Breast epithelium (tissue), 4 donors: ENCODE measurements around the gene ETAA1. TPM values are rescaled to one million over a fixed set of nuclear protein-coding genes. Genes with fewer than 3 reads are reported as not detected.

ENCODE experiments used
- DNase-seq, 2 donors: peaks; one replicate each; pipeline ENCODE4 v3.0.0-alpha.2; 2019; ENCODE audit warnings: low spot score in 2 of 2
- H3K27ac ChIP-seq, 2 donors: fragments of 200-600 bp; sonication (generic) in 1 of 2; one replicate each; pipeline ENCODE4 v1.5.1; 2016 to 2019; ENCODE audit warnings: mild to moderate bottlenecking in 1 of 2
- H3K27me3 ChIP-seq, 2 donors: fragments of 200-600 bp; sonication (generic) in 1 of 2; one replicate each; pipeline versions ENCODE4 v1.5.1 to v1.6.0; 2017 to 2019; ENCODE audit warnings: control low read depth in 1 of 2, mild to moderate bottlenecking in 1 of 2
- H3K36me3 ChIP-seq: fragments of 200-600 bp; one replicate; pipeline ENCODE4 v1.5.1; 2019
- H3K4me1 ChIP-seq, 2 donors: fragments of 200-600 bp; sonication (generic); one replicate each; pipeline ENCODE4 v1.5.1; 2016 to 2019; ENCODE audit warnings: control low read depth in 1 of 2
- H3K4me3 ChIP-seq, 3 donors: fragments of 200-600 bp; sonication (generic); 1 replicate in 2 of 3; 2 replicates in 1 of 3; pipeline ENCODE4 v1.5.1; 2016 to 2019; ENCODE audit warnings: mild to moderate bottlenecking in 3 of 3, moderate library complexity in 2 of 3
- H3K9me3 ChIP-seq, 2 donors: fragments of 200-600 bp; sonication (generic) in 1 of 2; one replicate each; pipeline ENCODE4 v1.5.1; 2016 to 2019; ENCODE audit warnings: control low read depth in 1 of 2
- POLR2A ChIP-seq: fragments of 450-650 bp; IDR thresholded peaks from one replicate; pipeline ENCODE4 v1.6.1; 2016; ENCODE audit warnings: antibody characterized with exemption, mild to moderate bottlenecking, moderate library complexity
- POLR2AphosphoS5 ChIP-seq, 3 donors: sonication (generic); formaldehyde crosslinking; IDR thresholded peaks; one replicate each; pipeline ENCODE4 v1.6.1; 2017; ENCODE audit warnings: antibody characterized with exemption in 3 of 3
- intact Hi-C: fragments of 100-400 bp; cut with DNase I; formaldehyde crosslinking; loops from one replicate; pipeline ENCODE4 v1.15.1; 2023; ENCODE audit warnings: low total_unique reads
- total RNA-seq, 3 donors: library from RNA; depleted of rRNA; stranded (reverse); fragments of >200 nt; gene quantifications; one replicate each; pipeline ENCODE4 v1.1.0, GENCODE V29; 2016
- TF ChIP-seq, protein P1 (sequence below), 3 donors: fragments of 450-650 bp; IDR thresholded peaks; one replicate each; pipeline ENCODE4 v1.5.1; 2016 to 2017; ENCODE audit warnings: antibody characterized with exemption in 3 of 3, mild to moderate bottlenecking in 3 of 3, moderate library complexity in 3 of 3

ETAA1 gene
- total RNA-seq, 3 donors from 2014 or later: 17.0 to 23.6 (median 19.7) TPM

GRCh38 chr2:67451086-67451832 lies 54.1 kb downstream of the ETAA1 start:
- no peaks in the 10 kb centered on the region for H3K27me3 ChIP-seq
- no peak overlapping the region for H3K27ac ChIP-seq
- H3K36me3 ChIP-seq: no peaks in the 10 kb centered on the region
- no peaks in the 10 kb centered on the region for H3K4me1 ChIP-seq
- no peak for DNase-seq
- H3K4me3 ChIP-seq: no peak overlapping the region
- intact Hi-C loops: no loop called here
- TF ChIP-seq POLR2A (no peak), POLR2AphosphoS5 (IDR thresholded peaks at IDR 0.05) (no peak)
- TF ChIP-seq, protein P1, sequence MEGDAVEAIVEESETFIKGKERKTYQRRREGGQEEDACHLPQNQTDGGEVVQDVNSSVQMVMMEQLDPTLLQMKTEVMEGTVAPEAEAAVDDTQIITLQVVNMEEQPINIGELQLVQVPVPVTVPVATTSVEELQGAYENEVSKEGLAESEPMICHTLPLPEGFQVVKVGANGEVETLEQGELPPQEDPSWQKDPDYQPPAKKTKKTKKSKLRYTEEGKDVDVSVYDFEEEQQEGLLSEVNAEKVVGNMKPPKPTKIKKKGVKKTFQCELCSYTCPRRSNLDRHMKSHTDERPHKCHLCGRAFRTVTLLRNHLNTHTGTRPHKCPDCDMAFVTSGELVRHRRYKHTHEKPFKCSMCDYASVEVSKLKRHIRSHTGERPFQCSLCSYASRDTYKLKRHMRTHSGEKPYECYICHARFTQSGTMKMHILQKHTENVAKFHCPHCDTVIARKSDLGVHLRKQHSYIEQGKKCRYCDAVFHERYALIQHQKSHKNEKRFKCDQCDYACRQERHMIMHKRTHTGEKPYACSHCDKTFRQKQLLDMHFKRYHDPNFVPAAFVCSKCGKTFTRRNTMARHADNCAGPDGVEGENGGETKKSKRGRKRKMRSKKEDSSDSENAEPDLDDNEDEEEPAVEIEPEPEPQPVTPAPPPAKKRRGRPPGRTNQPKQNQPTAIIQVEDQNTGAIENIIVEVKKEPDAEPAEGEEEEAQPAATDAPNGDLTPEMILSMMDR (IDR thresholded peaks at IDR 0.05): no peak
- no peaks in the 10 kb centered on the region for H3K9me3 ChIP-seq

GRCh38 chr2:67453310-67453709 lies 56.2 kb downstream of the ETAA1 start:
- no peak for DNase-seq
- TF ChIP-seq POLR2AphosphoS5 (IDR thresholded peaks at IDR 0.05) (no peak), POLR2A (no peak)
- TF ChIP-seq, protein P1 (IDR thresholded peaks at IDR 0.05): no peak
- Histone ChIP-seq H3K9me3 (no peaks in the 10 kb centered on the region), H3K4me3 (no peak overlapping the region), H3K36me3 (no peaks in the 10 kb centered on the region), H3K27ac (no peak overlapping the region), H3K4me1 (no peaks in the 10 kb centered on the region), H3K27me3 (no peaks in the 10 kb centered on the region)
- intact Hi-C loops: no loop called here

GRCh38 chr2:67455219-67456142 lies 58.3 kb downstream of the ETAA1 start:
- H3K4me3 ChIP-seq: no peak overlapping the region
- no peaks in the 10 kb centered on the region for H3K36me3 ChIP-seq
- H3K9me3 ChIP-seq: no peaks in the 10 kb centered on the region
- intact Hi-C loops: no loop called here
- TF ChIP-seq, protein P1 (IDR thresholded peaks at IDR 0.05): no peak
- TF ChIP-seq POLR2A (no peak), POLR2AphosphoS5 (IDR thresholded peaks at IDR 0.05) (no peak)
- no peaks in the 10 kb centered on the region for H3K4me1 ChIP-seq
- H3K27me3 ChIP-seq: no peaks in the 10 kb centered on the region
- no peak for DNase-seq
- H3K27ac ChIP-seq: no peak overlapping the region

GRCh38 chr2:67456428-67456827 lies 59.3 kb downstream of the ETAA1 start:
- H3K4me3 ChIP-seq: no peak overlapping the region
- DNase-seq: no peak
- intact Hi-C loops: no loop called here
- no peaks in the 10 kb centered on the region for H3K9me3 ChIP-seq
- no peak for TF ChIP-seq POLR2A
- TF ChIP-seq, protein P1 (IDR thresholded peaks at IDR 0.05): no peak
- TF ChIP-seq POLR2AphosphoS5 (IDR thresholded peaks at IDR 0.05): no peak
- H3K27me3 ChIP-seq: no peaks in the 10 kb centered on the region
- no peaks in the 10 kb centered on the region for H3K4me1 ChIP-seq
- H3K36me3 ChIP-seq: no peaks in the 10 kb centered on the region
- H3K27ac ChIP-seq: no peak overlapping the region

GRCh38 chr2:67457699-67458098 lies 60.6 kb downstream of the ETAA1 start:
- no peak for DNase-seq
- Histone ChIP-seq H3K36me3 (no peaks in the 10 kb centered on the region), H3K9me3 (no peaks in the 10 kb centered on the region), H3K4me1 (no peaks in the 10 kb centered on the region), H3K4me3 (no peak overlapping the region), H3K27me3 (no peaks in the 10 kb centered on the region), H3K27ac (no peak overlapping the region)
- TF ChIP-seq, protein P1 (IDR thresholded peaks at IDR 0.05): no peak
- TF ChIP-seq POLR2A: no peak
- TF ChIP-seq POLR2AphosphoS5 (IDR thresholded peaks at IDR 0.05): no peak
- intact Hi-C loops: no loop called here
